CD14-positive monocyte (primary cell): ENCODE results near the gene CACNB4. TPM values are rescaled to one million over a fixed set of nuclear protein-coding genes. Genes with fewer than 3 reads are reported as not detected.
A peak's percentile ranks its signal among the peaks of the same experiment; 100 is the strongest.

Experiments used
- DNase-seq, 3 donors: peaks; one replicate each; pipeline ENCODE4 v3.0.0-alpha.2; 2011 to 2022
- H2AFZ ChIP-seq: 2 replicates; pipeline ENCODE4 v1.6.0; 2012; ENCODE audit warnings: mild to moderate bottlenecking, low read depth, low read length, inconsistent platforms; ENCODE audit not compliant: insufficient read depth, poor library complexity, severe bottlenecking
- H3K27ac ChIP-seq, 2 donors: 1 replicate in 1 of 2; 2 replicates in 1 of 2; pipeline ENCODE4 v1.5.1; 2012 to 2013; ENCODE audit warnings: low read length in 2 of 2, control low read depth in 1 of 2, inconsistent platforms in 1 of 2, low read depth in 1 of 2, mild to moderate bottlenecking in 1 of 2
- H3K27me3 ChIP-seq, 2 donors: one replicate each; pipeline versions ENCODE4 v1.6.0 to v1.6.1; 2011 to 2013; ENCODE audit warnings: low read length in 2 of 2; ENCODE audit not compliant: control insufficient read depth in 2 of 2, insufficient read depth in 2 of 2
- H3K36me3 ChIP-seq, 2 donors: replicated peaks in 1 of 2; 1 replicate in 1 of 2; 2 replicates in 1 of 2; pipeline versions ENCODE4 v1.5.1 to v1.6.1; 2012 to 2013; ENCODE audit warnings: low read length in 2 of 2, control low read depth in 1 of 2, inconsistent platforms in 1 of 2, mild to moderate bottlenecking in 1 of 2; ENCODE audit not compliant: insufficient read depth in 2 of 2, control insufficient read depth in 1 of 2
- H3K4me1 ChIP-seq, 2 donors: 1 replicate in 1 of 2; 2 replicates in 1 of 2; pipeline versions ENCODE4 v1.5.1 to v1.6.1; 2012 to 2013; ENCODE audit warnings: low read length in 2 of 2, control low read depth in 1 of 2, inconsistent platforms in 1 of 2, mild to moderate bottlenecking in 1 of 2, moderate library complexity in 1 of 2; ENCODE audit not compliant: insufficient read depth in 2 of 2, control insufficient read depth in 1 of 2
- H3K4me2 ChIP-seq: replicated peaks from 2 replicates; pipeline ENCODE3; 2012; ENCODE audit warnings: low read length, moderate library complexity, mild to moderate bottlenecking; ENCODE audit not compliant: poor library complexity, severe bottlenecking; ENCODE audit errors: extremely low read depth
- H3K4me3 ChIP-seq, 3 experiments: fragments of 200-600 bp in 1 of 3; sonication (generic) in 1 of 3; replicated peaks in 1 of 3; 1 replicate in 2 of 3; 2 replicates in 1 of 3; pipeline ENCODE4 v1.5.1; 2011 to 2013; ENCODE audit warnings: low read length in 3 of 3, mild to moderate bottlenecking in 3 of 3, control low read depth in 2 of 3, low read depth in 2 of 3, inconsistent platforms in 1 of 3, moderate library complexity in 1 of 3
- H3K79me2 ChIP-seq: 2 replicates; pipeline ENCODE4 v1.6.0; 2012; ENCODE audit warnings: mild to moderate bottlenecking, control low read depth, inconsistent platforms, low read length, moderate library complexity; ENCODE audit not compliant: insufficient read depth
- H3K9ac ChIP-seq: 2 replicates; pipeline ENCODE4 v1.6.0; 2017; ENCODE audit warnings: low read length, mild to moderate bottlenecking; ENCODE audit not compliant: insufficient read depth, poor library complexity, severe bottlenecking
- H3K9me3 ChIP-seq, 2 donors: replicated peaks in 1 of 2; 1 replicate in 1 of 2; 2 replicates in 1 of 2; pipeline versions ENCODE4 v1.5.1 to v1.6.1; 2012 to 2013; ENCODE audit warnings: low read length in 2 of 2, control low read depth in 1 of 2; ENCODE audit not compliant: control insufficient read depth in 1 of 2, insufficient read depth in 1 of 2
- H4K20me1 ChIP-seq: 2 replicates; pipeline ENCODE4 v1.6.0; 2012; ENCODE audit warnings: mild to moderate bottlenecking, low read length, control low read depth, moderate library complexity; ENCODE audit not compliant: insufficient read depth
- H3K27ac Mint-ChIP-seq, 7 donors: one replicate each; pipeline ENCODE4 v1.8.0; 2020; ENCODE audit warnings: mild to moderate bottlenecking in 7 of 7, mixed read lengths in 7 of 7, moderate library complexity in 6 of 7, inconsistent platforms in 2 of 7
- H3K27me3 Mint-ChIP-seq, 3 donors: one replicate each; pipeline ENCODE4 v1.8.0; 2021 to 2022; ENCODE audit warnings: low read depth in 3 of 3, mild to moderate bottlenecking in 3 of 3, mixed read lengths in 3 of 3, moderate library complexity in 3 of 3, inconsistent platforms in 1 of 3
- H3K36me3 Mint-ChIP-seq, 2 donors: one replicate each; pipeline ENCODE4 v1.8.0; 2020; ENCODE audit warnings: mixed read lengths in 2 of 2, inconsistent platforms in 1 of 2, mild to moderate bottlenecking in 1 of 2
- H3K4me1 Mint-ChIP-seq: one replicate; pipeline ENCODE4 v1.8.0; 2020; ENCODE audit warnings: mild to moderate bottlenecking, mixed read lengths
- H3K4me3 Mint-ChIP-seq, 2 donors: one replicate each; pipeline ENCODE4 v1.8.0; 2020; ENCODE audit warnings: mild to moderate bottlenecking in 2 of 2, mixed read lengths in 2 of 2, moderate library complexity in 1 of 2
- H3K9me3 Mint-ChIP-seq, 7 donors: one replicate each; pipeline ENCODE4 v1.8.0; 2020 to 2022; ENCODE audit warnings: mixed read lengths in 7 of 7, mild to moderate bottlenecking in 6 of 7, moderate library complexity in 6 of 7, inconsistent platforms in 2 of 7
- CTCF ChIP-seq: fragments of 200-600 bp; IDR thresholded peaks from one replicate; pipeline ENCODE4 v1.8.0; 2022; ENCODE audit warnings: antibody characterized with exemption, mild to moderate bottlenecking
- WGBS: methylation state at CpG from one replicate; pipeline ENCODE4 v1.1.5; 2013; ENCODE audit warnings: missing lambda C conversion rate; ENCODE audit not compliant: insufficient coverage; 5-methylcytosine and 5-hydroxymethylcytosine counted together
- intact Hi-C, 2 donors: fragments of 100-400 bp; cut with micrococcal nuclease; formaldehyde crosslinking; loops; one replicate each; pipeline versions ENCODE4 v1.15.0 to v1.15.1; 2023
- polyA plus RNA-seq, 3 donors: library from polyadenylated mRNA; depleted of rRNA in 1 of 3; unstranded in 2 of 3; stranded (reverse) in 1 of 3; fragments of 300-500 nt in 2 of 3; fragments of >200 nt in 1 of 3; fragmentation: Illumina TruSeq in 2 of 3; gene quantifications; 1 replicate in 2 of 3; 2 replicates in 1 of 3; pipeline ENCODE4 v1.2.3, GENCODE V29; 2012 to 2021

Gene CACNB4
- polyA plus RNA-seq, 3 donors: 0.44 to 1.9 (median 1.1) TPM

- H2AFZ ChIP-seq: no peak overlapping the region
- H3K27me3 ChIP-seq: no peaks in the 10 kb centered on the region
- no peak overlapping the region for H3K27ac ChIP-seq
- H3K9me3 Mint-ChIP-seq: peaks cover 0 to 2% (median 0%) of the 10 kb centered on the region in 7 donors
- no peak overlapping the region for H3K4me3 ChIP-seq
- peaks cover under 1% of the 10 kb centered on the region for H3K4me1 Mint-ChIP-seq
- no peaks in the 10 kb centered on the region for H3K9me3 ChIP-seq
- H3K4me3 Mint-ChIP-seq: no peak overlapping the region
- H3K27me3 Mint-ChIP-seq: no peaks in the 10 kb centered on the region
- H3K36me3 ChIP-seq: no peaks in the 10 kb centered on the region
- no peak for TF ChIP-seq CTCF
- H3K9ac ChIP-seq: no peak overlapping the region
- H4K20me1 ChIP-seq: no peaks in the 10 kb centered on the region
- H3K4me2 ChIP-seq: no peak overlapping the region
- H3K27ac Mint-ChIP-seq: peak overlapping the region in 1 of 7 donors; percentile 58
- peaks cover 0 to 3% of the 10 kb centered on the region in 2 donors for H3K36me3 Mint-ChIP-seq
- no peaks in the 10 kb centered on the region for H3K4me1 ChIP-seq
- DNase-seq: no peak
- intact Hi-C loops: no loop called here
- H3K79me2 ChIP-seq: no peaks in the 10 kb centered on the region
- WGBS: 100% methylated on average over 1 of the region's 3 CpGs
These were observed 119.2 kb downstream of the CACNB4 start for GRCh38 chr2:151979694-151980093.

- H3K4me3 Mint-ChIP-seq: no peak overlapping the region
- intact Hi-C loops: no loop called here
- H3K9ac ChIP-seq: no peak overlapping the region
- peaks cover 2% of the 10 kb centered on the region for H3K4me1 Mint-ChIP-seq
- H3K9me3 ChIP-seq: no peaks in the 10 kb centered on the region
- no peak for DNase-seq
- no peak overlapping the region for H3K4me3 ChIP-seq
- H3K36me3 ChIP-seq: no peaks in the 10 kb centered on the region
- H4K20me1 ChIP-seq: no peaks in the 10 kb centered on the region
- H3K36me3 Mint-ChIP-seq: peaks cover 0 to 3% of the 10 kb centered on the region in 2 donors
- no peaks in the 10 kb centered on the region for H3K27me3 ChIP-seq
- no peak overlapping the region for H3K27ac ChIP-seq
- no peak for TF ChIP-seq CTCF
- no peaks in the 10 kb centered on the region for H3K4me1 ChIP-seq
- H3K4me2 ChIP-seq: no peak overlapping the region
- H2AFZ ChIP-seq: no peak overlapping the region
- H3K27ac Mint-ChIP-seq: no peak overlapping the region
- no peaks in the 10 kb centered on the region for H3K27me3 Mint-ChIP-seq
- WGBS: 98% methylated on average over 7 of the region's 7 CpGs
- H3K79me2 ChIP-seq: no peaks in the 10 kb centered on the region
- H3K9me3 Mint-ChIP-seq: peaks cover 0 to 2% (median 0%) of the 10 kb centered on the region in 7 donors
These were observed 120.1 kb downstream of the CACNB4 start for GRCh38 chr2:151978709-151979108.
